ENCODE results near the gene TENM4.

GRCh38 chr11:78973876-78974275 lies 467.0 kb downstream of the TENM4 start:
- TF ChIP-seq TAF1 (IDR thresholded peaks at IDR 0.05; ENCODE audit: borderline replicate concordance, insufficient read depth, low read length) (no peak), REST (IDR thresholded peaks at IDR 0.05; ENCODE audit: insufficient read depth in 1 of 2, low read depth in 2 of 2, low read length in 2 of 2) (no peak), SIN3A (IDR thresholded peaks at IDR 0.05; ENCODE audit: borderline replicate concordance, insufficient read depth, low read length) (no peak), POLR2AphosphoS5 (IDR thresholded peaks at IDR 0.05; ENCODE audit: low read depth, low read length) (no peak), FOXP2 (optimal IDR thresholded peaks at IDR 0.05; ENCODE audit: borderline replicate concordance, extremely low read depth, extremely low read length, insufficient read depth) (no peak)
